ENCODE measurements around the gene MUSTN1. TPM values are rescaled to one million over a fixed set of nuclear protein-coding genes. Genes with fewer than 3 reads are reported as not detected.
A peak's percentile ranks its signal among the peaks of the same experiment; 100 is the strongest.

MUSTN1 gene
- total and polyA plus RNA-seq, 4 donors = 0.25 to 12.1 (median 3.9) TPM

GRCh38 chr3:52801839-52802238 lies 33.0 kb downstream of the MUSTN1 start:
- no peaks in the 10 kb centered on the region for H3K27me3 ChIP-seq (ENCODE audit: control insufficient read depth in 4 of 4, insufficient read depth in 4 of 4, low read length in 3 of 4)
- H3K36me3 ChIP-seq (ENCODE audit: control insufficient read depth in 4 of 4, insufficient read depth in 3 of 4, low read depth in 1 of 4, low read length in 3 of 4) = peaks cover 35 to 90% (median 69%) of the 10 kb centered on the region in 4 donors
- no peak overlapping the region for H3K27ac ChIP-seq (ENCODE audit: low read depth in 1 of 2, low read length in 2 of 2)
- TF ChIP-seq TAF1 (conservative IDR thresholded peaks at IDR 0.05) = no peak
- TF ChIP-seq FOXA1 (IDR thresholded peaks at IDR 0.05) = no peak
- TF ChIP-seq GABPA (IDR thresholded peaks at IDR 0.05 in 1 of 2, conservative IDR thresholded peaks at IDR 0.05 in 1 of 2) = no peak
- TF ChIP-seq CTCF (IDR thresholded peaks at IDR 0.05; ENCODE audit: low read depth, low read length, missing input control) = no peak
- no peak for TF ChIP-seq NR2F2 (IDR thresholded peaks at IDR 0.05)
- no peak for TF ChIP-seq ATF3 (IDR thresholded peaks at IDR 0.05)
- no peak for TF ChIP-seq RAD21 (IDR thresholded peaks at IDR 0.05)
- no peak for TF ChIP-seq HNF4G (IDR thresholded peaks at IDR 0.05)
- TF ChIP-seq HNF4A (conservative IDR thresholded peaks at IDR 0.05) = no peak
- TF ChIP-seq SP1 (IDR thresholded peaks at IDR 0.05) = no peak
- TF ChIP-seq ZBTB33 (IDR thresholded peaks at IDR 0.05) = no peak
- no peak overlapping the region for H3K4me3 ChIP-seq (ENCODE audit: low read depth in 1 of 3, low read length in 3 of 3)
- H3K9ac ChIP-seq (ENCODE audit: low read depth in 1 of 2, low read length in 2 of 2) = no peak overlapping the region
- no peak for DNase-seq (ENCODE audit: low spot score)
- peaks cover 15 to 37% (median 31%) of the 10 kb centered on the region in 4 donors for H3K4me1 ChIP-seq (ENCODE audit: control insufficient read depth in 4 of 4, insufficient read depth in 4 of 4, low read length in 3 of 4)
- H3K9me3 ChIP-seq (ENCODE audit: control insufficient read depth in 4 of 4, low read length in 3 of 4) = no peaks in the 10 kb centered on the region
- WGBS = 80% methylated on average over 5 of the region's 5 CpGs

- Histone ChIP-seq H3K27me3 (ENCODE audit: control insufficient read depth in 4 of 4, insufficient read depth in 4 of 4, low read length in 3 of 4) (no peaks in the 10 kb centered on the region), H3K9ac (ENCODE audit: low read depth in 1 of 2, low read length in 2 of 2) (no peak overlapping the region), H3K4me1 (ENCODE audit: control insufficient read depth in 4 of 4, insufficient read depth in 4 of 4, low read length in 3 of 4) (peaks cover 21 to 51% (median 44%) of the 10 kb centered on the region in 4 donors), H3K27ac (ENCODE audit: low read depth in 1 of 2, low read length in 2 of 2) (peak overlapping the region; percentile 36 to 50), H3K9me3 (ENCODE audit: control insufficient read depth in 4 of 4, low read length in 3 of 4) (no peaks in the 10 kb centered on the region), H3K4me3 (ENCODE audit: low read depth in 1 of 3, low read length in 3 of 3) (no peak overlapping the region), H3K36me3 (ENCODE audit: control insufficient read depth in 4 of 4, insufficient read depth in 3 of 4, low read depth in 1 of 4, low read length in 3 of 4) (peaks cover 23 to 79% (median 68%) of the 10 kb centered on the region in 4 donors)
- 75% methylated on average over 7 of the region's 7 CpGs for WGBS
- DNase-seq (ENCODE audit: low spot score) = no peak
- TF ChIP-seq EGR1 (IDR thresholded peaks at IDR 0.05; ENCODE audit: low read depth in 2 of 2) (peak in 1 of 2 donors; percentile 15), FOXA2 (IDR thresholded peaks at IDR 0.05) (no peak), RXRA (IDR thresholded peaks at IDR 0.05) (peak; percentile 55 to 74), CTCF (IDR thresholded peaks at IDR 0.05; ENCODE audit: low read depth, low read length, missing input control) (no peak), TAF1 (conservative IDR thresholded peaks at IDR 0.05) (no peak), JUND (IDR thresholded peaks at IDR 0.05) (no peak), RAD21 (IDR thresholded peaks at IDR 0.05) (no peak), HNF4G (IDR thresholded peaks at IDR 0.05) (no peak), MAX (IDR thresholded peaks at IDR 0.05) (peak; percentile 97), YY1 (IDR thresholded peaks at IDR 0.05) (peak; percentile 35), NR2F2 (IDR thresholded peaks at IDR 0.05) (no peak), FOXA1 (IDR thresholded peaks at IDR 0.05) (no peak), ATF3 (IDR thresholded peaks at IDR 0.05) (no peak), HNF4A (conservative IDR thresholded peaks at IDR 0.05) (peak; percentile 8 to 35), ZBTB33 (IDR thresholded peaks at IDR 0.05) (no peak), SP1 (IDR thresholded peaks at IDR 0.05) (no peak)
These were observed 34.7 kb downstream of the MUSTN1 start for GRCh38 chr3:52800079-52800478.

All from liver (tissue), 9 donors.